GM18499 (cell line): ENCODE data around the gene GALR1.
"Not testable (repeated sequence)": the region's sequence is repeated elsewhere in the genome, so short reads cannot be mapped to it uniquely, and the experiment has no call there.

ENCODE experiments used
- ATAC-seq: cut with Tn5 transposase; IDR thresholded peaks from one replicate; pipeline ENCODE4 v1.9.1; 2021; ENCODE audit warnings: moderate number of reproducible peaks; ENCODE audit not compliant: insufficient read depth, unreplicated experiment

Gene GALR1

DNA sequence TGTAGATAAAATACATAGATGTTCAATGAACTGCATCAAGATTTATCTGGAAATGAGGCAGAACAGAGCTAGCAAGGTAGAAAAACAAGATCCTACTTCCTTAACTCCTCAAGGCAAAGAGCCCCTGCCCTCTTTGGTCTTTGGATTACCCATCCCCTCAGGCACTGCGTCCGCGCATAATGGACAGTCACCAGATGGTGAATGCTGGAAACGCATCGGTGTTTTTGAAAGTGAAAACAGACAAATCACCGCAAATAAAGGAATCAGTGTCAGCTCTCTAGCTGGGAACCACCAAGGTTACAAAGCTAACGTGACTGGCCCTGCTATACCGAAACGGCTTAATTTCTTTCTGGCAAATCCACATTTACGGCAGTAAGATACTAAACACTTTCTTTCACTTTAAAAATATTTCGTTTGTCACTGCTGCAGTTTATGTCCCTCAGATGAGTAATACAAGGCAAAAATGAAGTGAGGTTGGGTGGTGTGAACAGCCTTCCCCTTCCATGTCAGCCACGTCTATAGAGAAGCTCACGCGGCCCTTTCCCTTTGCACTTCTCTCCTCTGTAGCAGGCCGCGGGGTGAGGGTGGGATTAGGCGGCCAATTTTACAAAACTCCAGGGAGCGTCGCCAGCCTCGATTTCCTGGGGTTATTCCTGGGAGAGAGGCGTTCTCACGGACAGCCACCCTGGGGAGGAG is 627 bp upstream of the GALR1 start:
- no peak for ATAC-seq

DNA sequence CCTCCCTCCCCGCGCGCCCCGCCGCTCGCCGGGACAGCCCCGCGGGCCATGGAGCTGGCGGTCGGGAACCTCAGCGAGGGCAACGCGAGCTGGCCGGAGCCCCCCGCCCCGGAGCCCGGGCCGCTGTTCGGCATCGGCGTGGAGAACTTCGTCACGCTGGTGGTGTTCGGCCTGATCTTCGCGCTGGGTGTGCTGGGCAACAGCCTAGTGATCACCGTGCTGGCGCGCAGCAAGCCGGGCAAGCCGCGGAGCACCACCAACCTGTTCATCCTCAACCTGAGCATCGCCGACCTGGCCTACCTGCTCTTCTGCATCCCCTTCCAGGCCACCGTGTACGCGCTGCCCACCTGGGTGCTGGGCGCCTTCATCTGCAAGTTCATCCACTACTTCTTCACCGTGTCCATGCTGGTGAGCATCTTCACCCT is 865 bp downstream of the GALR1 start:
- ATAC-seq: no peak

DNA sequence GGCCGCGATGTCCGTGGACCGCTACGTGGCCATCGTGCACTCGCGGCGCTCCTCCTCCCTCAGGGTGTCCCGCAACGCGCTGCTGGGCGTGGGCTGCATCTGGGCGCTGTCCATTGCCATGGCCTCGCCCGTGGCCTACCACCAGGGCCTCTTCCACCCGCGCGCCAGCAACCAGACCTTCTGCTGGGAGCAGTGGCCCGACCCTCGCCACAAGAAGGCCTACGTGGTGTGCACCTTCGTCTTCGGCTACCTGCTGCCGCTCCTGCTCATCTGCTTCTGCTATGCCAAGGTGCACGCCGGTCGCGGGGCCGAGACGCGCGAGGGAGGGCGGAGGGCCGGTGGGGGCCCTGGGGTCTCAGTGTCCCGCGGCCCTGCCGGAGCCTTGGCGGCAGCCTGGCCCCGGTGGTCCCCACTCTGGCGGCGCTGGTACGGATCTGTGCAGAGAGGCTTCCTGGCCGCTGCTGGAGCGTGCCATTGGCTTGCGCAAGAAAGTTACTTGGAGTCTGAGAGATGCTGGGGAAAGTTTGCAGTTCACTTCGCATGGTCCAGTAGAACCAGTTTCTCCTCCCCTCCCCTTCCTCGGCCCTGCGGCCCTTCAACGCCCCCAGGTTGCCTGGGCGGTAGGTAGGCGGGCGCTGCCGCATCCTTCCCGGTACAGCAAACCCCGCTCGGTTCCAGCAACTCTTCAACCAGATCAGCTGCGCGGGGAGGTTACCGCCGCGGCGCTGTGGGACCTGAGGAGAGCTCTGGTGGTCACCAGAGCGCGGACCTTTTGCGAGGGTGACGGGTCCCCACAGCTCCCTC is 1.5 kb downstream of the GALR1 start:
- no peak for ATAC-seq

DNA sequence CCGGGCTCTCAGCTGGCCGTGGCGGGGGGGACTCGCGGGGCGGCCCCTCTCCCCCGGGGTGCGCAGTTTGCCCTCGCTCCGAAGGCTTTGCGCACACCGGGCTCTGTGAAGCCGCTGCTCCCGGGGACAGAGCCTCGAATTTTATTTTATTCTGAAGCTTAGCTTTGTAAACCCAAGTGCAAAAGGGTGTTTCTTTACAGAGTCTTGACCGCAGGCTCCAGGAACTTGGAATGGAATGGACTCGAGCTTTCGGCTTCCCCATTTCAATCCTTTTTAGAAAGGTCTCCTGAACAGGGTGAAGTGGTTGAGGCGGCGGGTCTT is 2.0 kb downstream of the GALR1 start:
- no peak for ATAC-seq

DNA sequence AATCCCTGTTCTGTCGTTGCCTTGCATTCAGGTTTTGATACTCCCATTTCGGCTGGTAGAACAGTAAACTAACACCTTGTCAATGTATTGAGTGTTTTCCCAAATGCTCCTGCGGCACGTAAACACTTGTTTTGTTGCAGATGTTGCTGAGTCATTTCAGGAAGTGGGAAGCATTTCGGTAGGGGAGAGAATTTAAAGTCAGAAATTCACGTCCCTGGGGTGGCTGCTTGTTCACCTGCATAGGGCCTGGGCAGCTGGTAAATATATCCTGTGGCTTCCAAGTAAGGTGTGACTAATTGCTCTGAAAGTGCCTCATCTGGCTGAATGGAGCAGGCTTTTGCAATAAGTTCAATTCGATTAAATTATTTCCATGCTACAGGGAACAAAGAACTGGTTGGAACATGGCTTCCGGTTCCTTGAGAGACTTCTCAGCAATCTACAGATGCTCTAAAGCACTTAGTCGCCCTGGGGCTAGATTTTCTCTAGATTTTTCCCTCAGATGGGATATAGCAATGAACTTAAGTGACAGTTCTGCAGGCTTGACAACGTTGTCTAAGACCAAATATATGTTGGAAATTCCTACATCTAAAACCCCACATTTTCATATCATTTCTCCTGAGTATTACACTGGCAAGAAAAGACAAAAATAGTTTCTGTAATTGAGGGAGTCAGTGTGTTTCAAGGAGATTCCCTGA is 5.2 kb downstream of the GALR1 start:
- ATAC-seq: no peak

DNA sequence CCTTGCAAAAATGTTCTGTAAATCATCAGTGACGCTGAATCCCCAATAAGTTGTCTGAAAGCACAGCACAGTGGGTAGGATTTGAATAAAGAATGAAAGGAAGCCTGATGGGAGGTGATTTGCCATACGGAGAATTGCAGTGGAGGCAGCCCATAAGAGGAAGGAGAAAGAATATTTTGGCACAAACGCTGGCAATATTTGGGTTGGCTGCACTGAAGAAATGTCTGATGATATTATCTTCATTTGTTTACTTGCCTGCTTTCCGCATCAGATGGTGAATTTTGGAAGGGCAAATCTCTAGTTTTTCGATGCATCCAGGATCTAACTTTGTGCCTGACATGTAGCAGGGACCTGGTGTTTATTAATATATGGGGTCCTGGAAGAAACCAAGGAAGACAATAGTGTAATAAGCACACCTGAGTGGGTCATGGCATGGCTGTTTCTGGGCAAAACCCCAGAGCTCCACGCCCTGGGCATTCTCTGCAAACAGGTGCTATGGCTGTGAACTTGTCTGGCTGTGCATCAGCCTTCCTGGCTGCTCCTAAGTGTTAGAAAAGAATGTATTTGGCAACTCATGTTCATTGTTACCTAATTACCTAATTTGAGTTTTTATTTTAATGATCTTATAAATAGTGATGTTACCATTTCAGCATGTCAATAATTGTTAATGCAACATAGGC is 5.9 kb downstream of the GALR1 start:
- ATAC-seq: no peak

DNA sequence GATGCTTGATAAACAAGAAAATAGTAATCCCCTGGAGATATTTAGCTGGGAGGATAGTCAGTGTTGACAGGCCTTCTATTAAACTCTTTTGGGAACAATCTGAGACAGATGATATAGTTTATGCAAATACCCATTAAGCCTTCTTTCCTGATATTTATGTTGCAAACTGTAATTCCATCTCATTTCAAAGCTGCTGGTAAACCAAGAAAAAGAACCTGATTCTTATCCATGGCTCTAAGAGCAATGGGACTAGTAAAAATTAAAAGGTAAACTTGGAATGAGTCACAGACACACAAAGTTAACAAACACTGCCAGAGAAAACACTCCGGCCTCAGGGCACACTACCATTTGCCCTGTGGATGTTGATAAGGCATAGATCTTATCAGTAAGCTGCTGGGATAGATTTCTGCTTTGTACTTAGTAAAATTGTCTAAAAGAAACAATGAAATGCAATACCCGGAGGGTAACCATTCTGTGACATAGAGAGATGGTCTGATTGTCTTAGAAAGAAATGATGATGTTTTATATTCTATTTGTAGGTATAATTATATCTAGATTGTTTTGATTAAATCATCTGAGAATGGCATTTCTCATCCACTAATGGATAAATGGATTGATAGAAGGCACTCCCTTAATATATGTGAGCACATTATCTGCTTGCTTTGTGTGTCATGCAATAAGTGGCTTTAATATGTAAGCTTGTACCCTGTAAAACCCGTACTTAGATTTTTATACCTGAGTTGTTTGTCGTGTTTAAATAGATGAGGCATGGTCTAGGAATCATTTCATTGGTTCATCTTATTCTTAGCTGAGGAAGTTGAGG is 13.2 kb downstream of the GALR1 start:
- no peak for ATAC-seq

DNA sequence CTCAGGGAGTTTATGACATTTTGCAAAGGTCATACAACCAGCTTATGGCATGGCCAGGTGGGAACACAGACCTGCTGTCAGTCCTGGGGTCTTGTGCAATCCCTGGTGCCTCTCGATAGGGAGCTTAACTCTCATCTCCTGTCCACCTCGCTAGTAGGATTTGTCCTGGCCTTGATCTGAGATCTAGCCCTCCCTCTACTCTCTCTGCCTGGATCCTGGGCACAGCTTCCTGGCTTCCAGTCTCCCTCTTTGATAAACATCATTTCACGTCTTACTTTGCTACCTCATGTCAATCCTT is 13.8 kb downstream of the GALR1 start:
- ATAC-seq: no peak

DNA sequence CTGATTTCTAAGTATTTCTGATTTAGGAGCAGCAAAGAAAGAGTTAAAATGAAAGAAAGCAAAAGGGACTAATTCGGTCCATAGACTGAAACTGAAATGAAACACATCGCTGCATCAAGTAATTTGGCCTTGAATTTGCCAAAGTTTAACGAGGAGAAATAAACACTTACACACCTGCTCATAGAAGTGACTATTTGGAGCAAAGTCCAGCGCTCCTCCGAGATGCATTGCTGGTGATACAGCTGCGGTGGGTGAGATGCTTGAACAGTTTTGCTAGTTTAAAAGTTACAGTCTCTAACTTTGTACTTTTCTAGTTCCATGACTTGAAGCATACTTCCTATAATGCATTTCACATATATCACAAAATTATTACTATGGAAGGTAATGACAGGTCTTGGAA is 18.3 kb downstream of the GALR1 start:
- ATAC-seq: no peak

DNA sequence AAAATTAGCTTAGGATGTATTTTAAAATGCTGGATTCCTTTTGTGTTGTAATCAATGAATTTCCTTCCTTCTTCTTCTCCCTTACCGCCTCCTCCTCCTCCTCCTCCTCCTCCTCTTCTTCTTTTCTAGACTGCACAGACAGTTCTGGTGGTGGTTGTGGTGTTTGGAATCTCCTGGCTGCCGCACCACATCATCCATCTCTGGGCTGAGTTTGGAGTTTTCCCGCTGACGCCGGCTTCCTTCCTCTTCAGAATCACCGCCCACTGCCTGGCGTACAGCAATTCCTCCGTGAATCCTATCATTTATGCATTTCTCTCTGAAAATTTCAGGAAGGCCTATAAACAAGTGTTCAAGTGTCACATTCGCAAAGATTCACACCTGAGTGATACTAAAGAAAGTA is 18.8 kb downstream of the GALR1 start:
- no peak for ATAC-seq

DNA sequence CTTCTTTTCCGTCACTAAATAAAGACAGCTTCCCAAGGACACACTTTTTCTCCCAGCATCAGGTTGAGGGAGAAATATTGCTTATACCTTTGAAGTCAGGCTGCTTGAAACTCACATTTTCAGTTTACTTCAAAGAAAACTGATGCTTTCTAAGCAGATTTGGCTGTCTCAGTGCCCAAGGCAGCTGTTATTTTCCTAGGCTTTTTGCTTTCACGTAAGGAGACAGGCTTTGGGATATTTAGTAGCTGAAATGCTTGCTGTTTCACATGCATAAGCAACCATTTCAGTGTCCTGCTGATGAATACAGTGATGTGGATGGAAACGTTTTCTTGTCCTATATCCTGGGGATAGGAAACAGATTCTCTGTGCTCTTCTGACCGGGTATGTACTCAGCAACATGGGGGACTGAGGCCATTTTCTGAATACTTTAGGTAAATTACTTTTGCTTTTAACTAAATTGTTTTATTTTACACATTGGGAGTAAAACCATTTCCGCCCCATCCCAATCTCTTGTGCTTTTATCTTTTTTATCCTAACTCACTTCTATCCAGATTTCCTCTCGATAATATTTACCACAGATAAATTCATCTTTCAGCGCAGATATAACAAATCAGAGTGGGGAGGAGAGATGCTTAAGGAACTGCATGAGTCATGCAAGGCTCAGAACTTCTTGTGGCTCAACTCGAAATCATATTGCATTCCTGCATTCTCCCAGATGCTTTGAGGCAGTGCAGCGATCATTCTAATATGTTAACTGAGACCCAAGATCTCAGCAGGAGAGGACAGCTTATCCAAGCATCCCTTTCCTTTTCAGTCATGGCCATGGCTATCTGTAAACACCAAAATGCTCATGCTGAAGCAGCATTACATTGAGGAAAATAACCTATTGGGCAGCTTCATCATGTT is 22.2 kb downstream of the GALR1 start:
- ATAC-seq: no peak

DNA sequence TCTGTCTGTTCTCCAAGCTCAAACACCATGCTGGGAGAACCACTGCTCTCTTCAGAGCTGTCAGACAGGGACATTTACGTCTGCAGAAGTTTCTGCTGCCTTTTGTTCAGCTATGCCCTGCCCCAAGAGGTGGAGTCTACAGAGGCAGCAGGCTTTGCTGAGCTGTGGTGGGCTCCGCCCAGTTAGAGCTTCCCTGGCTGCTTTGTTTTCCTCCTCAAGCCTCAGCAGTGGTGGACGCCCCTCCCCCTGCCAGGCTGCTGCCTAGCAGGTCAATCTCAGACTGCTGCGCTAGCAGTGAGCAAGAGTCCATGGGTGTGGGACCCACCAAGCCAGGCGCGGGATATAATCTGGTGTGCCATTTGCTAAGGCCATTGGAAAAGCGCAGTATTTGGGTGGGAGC is 41.2 kb downstream of the GALR1 start:
- not testable (repeated sequence) for ATAC-seq

DNA sequence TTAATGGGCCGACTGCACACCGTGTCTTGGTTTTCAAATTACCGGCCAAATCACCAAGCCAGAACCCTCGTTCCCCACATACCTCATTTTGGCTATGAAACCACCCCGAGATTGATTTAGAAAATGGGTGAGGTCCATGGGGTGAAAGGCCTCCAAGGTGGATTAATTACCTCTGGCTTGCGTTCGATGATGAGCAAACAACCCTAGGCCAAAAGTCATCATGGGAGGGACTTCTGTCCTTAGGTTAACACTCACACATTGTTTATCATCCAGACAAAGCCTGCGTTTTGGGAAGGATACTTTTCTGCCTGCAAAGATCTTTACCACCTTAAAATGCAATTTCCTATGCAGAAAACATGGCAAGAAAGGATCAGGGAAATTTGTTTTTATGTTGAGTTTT is 48.5 kb downstream of the GALR1 start:
- ATAC-seq: no peak

DNA sequence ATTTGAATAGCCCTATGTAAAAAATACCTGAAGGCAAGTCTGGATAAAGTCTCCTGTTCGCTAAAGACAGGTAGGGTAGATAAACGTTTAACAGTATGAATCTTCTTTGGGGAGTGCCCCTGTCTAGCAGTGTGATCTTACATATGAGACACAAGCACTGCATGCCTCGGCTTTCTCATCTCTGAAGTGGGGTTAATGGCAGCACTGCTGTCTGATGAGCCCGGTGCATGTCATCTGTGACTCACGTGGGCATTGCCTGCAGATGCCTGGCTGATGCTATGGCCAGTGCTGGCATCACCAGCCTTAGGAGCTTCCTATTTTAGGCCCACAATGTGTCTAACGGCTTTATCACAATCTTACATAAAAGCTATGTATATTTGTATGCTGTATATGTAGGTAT is 50.1 kb downstream of the GALR1 start:
- ATAC-seq: no peak

DNA sequence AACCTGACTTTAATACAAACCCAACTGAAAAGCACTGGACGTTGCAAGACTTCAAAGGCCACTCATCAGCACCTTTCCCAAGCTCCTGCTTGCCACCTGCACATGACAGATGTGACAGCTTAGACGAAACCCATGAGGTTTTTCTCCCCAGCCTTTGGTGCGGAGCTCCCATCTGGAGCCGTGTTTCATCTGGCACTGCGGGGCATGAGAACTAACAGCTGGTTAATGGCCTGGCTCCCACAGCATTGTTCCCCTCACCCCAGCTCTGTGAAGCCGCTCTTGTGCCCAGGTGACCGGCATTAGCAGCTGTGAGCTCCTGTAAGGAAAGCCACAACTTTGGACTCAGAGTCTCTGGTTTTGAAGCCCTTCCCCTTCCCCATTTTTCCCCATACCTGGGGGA is 50.9 kb downstream of the GALR1 start:
- no peak for ATAC-seq

DNA sequence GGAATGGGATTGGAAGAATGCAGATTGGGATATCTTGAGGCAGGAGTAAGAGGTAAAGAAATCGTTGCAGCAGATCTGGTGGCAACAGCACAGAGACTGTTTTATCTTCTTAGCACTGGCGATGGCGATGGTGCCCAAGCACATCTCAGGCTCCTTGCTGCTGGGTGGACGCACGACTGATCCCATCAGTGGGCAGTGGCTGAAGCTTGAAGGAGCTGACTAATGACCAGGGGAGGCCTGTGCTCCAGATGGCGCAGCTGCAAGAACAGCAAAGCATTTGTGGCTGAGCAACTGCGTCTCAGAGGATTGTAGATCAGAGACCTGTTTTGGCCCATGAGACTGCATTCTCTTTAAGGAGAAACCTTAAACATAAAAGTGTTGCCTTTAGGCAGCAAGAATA is 54.6 kb downstream of the GALR1 start:
- no peak for ATAC-seq

DNA sequence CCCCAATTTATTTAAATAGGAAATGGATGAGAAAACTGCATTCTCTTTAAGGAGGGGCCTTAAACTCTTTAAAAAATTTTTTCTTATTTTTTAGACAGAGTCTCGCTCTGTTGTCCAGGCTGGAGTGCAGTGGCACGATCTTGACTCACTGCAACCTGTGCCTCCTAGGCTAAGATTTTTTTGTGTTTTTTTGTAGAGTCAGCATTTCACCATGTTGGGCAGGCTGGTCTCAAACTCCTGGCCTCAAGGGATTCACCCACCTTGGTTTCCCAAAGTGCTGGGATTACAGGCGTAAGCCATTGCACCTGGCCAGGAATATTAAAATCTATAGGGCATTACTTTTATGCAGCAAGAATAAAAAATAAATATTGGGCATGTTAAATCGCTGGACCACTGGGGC is 56.0 kb downstream of the GALR1 start:
- no peak for ATAC-seq

DNA sequence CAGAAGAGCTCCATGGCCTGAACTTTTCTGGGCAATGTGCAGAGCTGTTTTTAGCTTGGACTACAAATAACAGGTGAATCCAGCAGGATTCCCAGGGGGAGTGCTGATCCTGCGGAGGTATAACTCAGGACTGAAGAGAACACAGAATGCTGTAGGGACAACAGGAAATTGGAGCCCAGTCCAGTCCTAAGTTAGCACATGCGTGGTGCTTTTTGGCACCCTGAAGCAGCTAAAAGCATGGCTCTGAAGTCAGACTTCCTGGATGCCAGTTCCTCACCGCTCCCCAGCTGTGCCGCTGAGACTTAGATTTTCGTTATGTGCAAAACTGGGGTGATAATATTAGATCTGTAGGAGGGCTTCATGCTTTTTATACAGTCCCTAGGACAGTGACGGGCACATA is 58.6 kb downstream of the GALR1 start:
- ATAC-seq: no peak

DNA sequence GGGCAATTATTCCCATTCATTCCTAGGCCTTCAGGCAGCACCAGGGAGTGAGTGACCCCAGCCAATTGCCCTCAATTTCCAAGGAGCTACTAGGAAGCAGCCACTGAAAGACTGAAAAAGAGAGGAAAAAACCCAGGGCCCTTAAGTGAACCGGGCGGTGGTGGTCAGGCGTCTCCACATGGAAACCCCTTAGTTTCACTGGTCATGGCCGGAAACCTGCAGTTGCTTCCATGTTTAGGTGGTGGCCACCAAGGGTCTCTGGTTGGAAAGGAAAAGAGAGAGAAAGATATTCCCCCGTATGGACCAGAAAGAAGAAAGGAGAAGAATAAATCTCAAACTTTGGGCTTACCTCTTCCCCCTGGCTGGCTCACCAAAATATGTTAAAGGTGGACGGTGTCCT is 64.9 kb downstream of the GALR1 start:
- ATAC-seq: no peak
